SK-N-SH (cell line): ENCODE data around the gene RASSF4.

Source experiments
- EP300 ChIP-seq, 2 experiments: IDR thresholded peaks; 2 replicates each; pipeline versions ENCODE4 v1.4.0 to v1.6.1; 2012; ENCODE audit warnings: borderline replicate concordance in 1 of 2, low read depth in 1 of 2, low read length in 1 of 2
- FOSL2 ChIP-seq: IDR thresholded peaks from 2 replicates; pipeline ENCODE4 v1.4.0; 2012; ENCODE audit warnings: low read depth, mild to moderate bottlenecking, moderate library complexity, borderline replicate concordance
- MAX ChIP-seq: IDR thresholded peaks from 2 replicates; pipeline ENCODE4 v1.4.0; 2012; ENCODE audit warnings: low read depth
- MEF2A ChIP-seq: IDR thresholded peaks from 2 replicates; pipeline ENCODE4 v1.4.0; 2012; ENCODE audit warnings: low read depth, borderline replicate concordance
- POLR2AphosphoS5 ChIP-seq: IDR thresholded peaks from 2 replicates; pipeline ENCODE4 v1.6.1; 2012; ENCODE audit warnings: low read depth, low read length
- REST ChIP-seq: IDR thresholded peaks from 2 replicates; pipeline ENCODE4 v1.6.1; 2012; ENCODE audit warnings: mild to moderate bottlenecking, low read depth, low read length, moderate library complexity
- TAF1 ChIP-seq: IDR thresholded peaks from 2 replicates; pipeline ENCODE4 v1.6.1; 2012; ENCODE audit warnings: low read depth, mild to moderate bottlenecking, low read length, moderate library complexity, borderline replicate concordance
- TEAD4 ChIP-seq: IDR thresholded peaks from 2 replicates; pipeline ENCODE4 v1.4.0; 2012; ENCODE audit warnings: mild to moderate bottlenecking, borderline replicate concordance; ENCODE audit not compliant: insufficient read depth
- TF ChIP-seq, protein P1 (sequence below): fragments of 200-600 bp; sonication (generic); IDR thresholded peaks from 2 replicates; pipeline ENCODE4 v1.6.1; 2017; ENCODE audit warnings: antibody characterized with exemption, mild to moderate bottlenecking, moderate library complexity
- TF ChIP-seq, protein P2 (sequence below): fragments of 150-350 bp; IDR thresholded peaks from 2 replicates; pipeline ENCODE4 v1.6.1; 2017; ENCODE audit warnings: antibody characterized with exemption, low read length, low read depth, borderline replicate concordance

DNA sequence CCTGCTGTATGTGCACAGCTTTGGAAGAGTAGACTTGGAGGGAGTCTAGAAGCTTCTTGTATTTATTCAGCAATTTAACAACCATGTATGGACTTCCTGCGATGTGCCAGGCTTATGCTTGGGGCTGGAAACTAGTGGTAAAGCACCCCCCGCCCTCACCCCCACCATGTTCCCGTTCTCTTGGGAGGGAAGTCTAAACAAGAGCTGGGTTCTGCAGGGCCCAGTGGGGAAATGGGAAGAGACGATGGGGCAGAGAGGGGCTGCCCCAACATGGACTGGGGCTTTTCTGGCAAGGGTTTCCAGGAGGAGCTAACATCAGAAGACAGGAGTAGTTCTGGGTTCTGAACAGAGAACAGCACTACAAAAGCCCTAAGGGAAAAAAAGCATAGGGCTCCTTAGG is 8.0 kb downstream of the RASSF4 start:
- TF ChIP-seq POLR2AphosphoS5 (no peak), MEF2A (no peak), MAX (no peak), TEAD4 (no peak), EP300 (IDR thresholded peaks at IDR 0.05; ENCODE audit: borderline replicate concordance in 1 of 2, low read depth in 1 of 2, low read length in 1 of 2) (no peak), TAF1 (no peak), FOSL2 (no peak), REST (no peak)
- TF ChIP-seq, protein P1, sequence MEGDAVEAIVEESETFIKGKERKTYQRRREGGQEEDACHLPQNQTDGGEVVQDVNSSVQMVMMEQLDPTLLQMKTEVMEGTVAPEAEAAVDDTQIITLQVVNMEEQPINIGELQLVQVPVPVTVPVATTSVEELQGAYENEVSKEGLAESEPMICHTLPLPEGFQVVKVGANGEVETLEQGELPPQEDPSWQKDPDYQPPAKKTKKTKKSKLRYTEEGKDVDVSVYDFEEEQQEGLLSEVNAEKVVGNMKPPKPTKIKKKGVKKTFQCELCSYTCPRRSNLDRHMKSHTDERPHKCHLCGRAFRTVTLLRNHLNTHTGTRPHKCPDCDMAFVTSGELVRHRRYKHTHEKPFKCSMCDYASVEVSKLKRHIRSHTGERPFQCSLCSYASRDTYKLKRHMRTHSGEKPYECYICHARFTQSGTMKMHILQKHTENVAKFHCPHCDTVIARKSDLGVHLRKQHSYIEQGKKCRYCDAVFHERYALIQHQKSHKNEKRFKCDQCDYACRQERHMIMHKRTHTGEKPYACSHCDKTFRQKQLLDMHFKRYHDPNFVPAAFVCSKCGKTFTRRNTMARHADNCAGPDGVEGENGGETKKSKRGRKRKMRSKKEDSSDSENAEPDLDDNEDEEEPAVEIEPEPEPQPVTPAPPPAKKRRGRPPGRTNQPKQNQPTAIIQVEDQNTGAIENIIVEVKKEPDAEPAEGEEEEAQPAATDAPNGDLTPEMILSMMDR: no peak
- TF ChIP-seq, protein P2, sequence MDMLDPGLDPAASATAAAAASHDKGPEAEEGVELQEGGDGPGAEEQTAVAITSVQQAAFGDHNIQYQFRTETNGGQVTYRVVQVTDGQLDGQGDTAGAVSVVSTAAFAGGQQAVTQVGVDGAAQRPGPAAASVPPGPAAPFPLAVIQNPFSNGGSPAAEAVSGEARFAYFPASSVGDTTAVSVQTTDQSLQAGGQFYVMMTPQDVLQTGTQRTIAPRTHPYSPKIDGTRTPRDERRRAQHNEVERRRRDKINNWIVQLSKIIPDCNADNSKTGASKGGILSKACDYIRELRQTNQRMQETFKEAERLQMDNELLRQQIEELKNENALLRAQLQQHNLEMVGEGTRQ: no peak
